A549 (cell line): ENCODE data around the gene CHID1. TPM values are rescaled to one million over a fixed set of nuclear protein-coding genes. Genes with fewer than 3 reads are reported as not detected.

Source experiments
- ATAC-seq, 2 experiments: fragments of 200-7000 bp in 1 of 2; fragments of >200 bp in 1 of 2; cut with Nextera tagmentation in 1 of 2; cut with Tn5 transposase in 1 of 2; 3 replicates each; pipeline versions ENCODE4 v1.8.0 to v1.9.1; 2018 to 2020; ENCODE audit warnings: mild to moderate bottlenecking in 1 of 2, moderate library complexity in 1 of 2
- CTCF ChIA-PET: fragments of 300-600 bp; sonication (Branson Sonifier 250); formaldehyde crosslinking; extraction: SDS; loops from one replicate; lab custom pipeline; 2021; ENCODE audit warnings: antibody characterized with exemption, inconsistent platforms; lab: Yijun Ruan, JAX
- POLR2A ChIA-PET: fragments of 350-600 bp; formaldehyde crosslinking; extraction: SDS; loops from one replicate; lab custom pipeline; 2021; ENCODE audit warnings: antibody characterized with exemption, inconsistent platforms; lab: Yijun Ruan, JAX
- DNase-seq, 2 experiments: peaks; one replicate each; pipeline versions ENCODE4 v3.0.0 to v3.0.0-alpha.2; 2011 to 2016; ENCODE audit warnings: low read depth in 1 of 2, low spot score in 1 of 2
- FAIRE-seq: peaks from 2 replicates; lab custom pipeline; 2011; peaks lifted over from hg19 to GRCh38; lab: Jason Lieb, UNC
- H3K27ac ChIP-seq, 2 experiments: fragments of >200 bp; sonication (Bioruptor Twin); formaldehyde crosslinking; 3 replicates each; pipeline ENCODE4 v1.5.1; 2016 to 2017
- H3K4me1 ChIP-seq: fragments of >200 bp; sonication (Bioruptor Twin); formaldehyde crosslinking; 3 replicates; pipeline ENCODE4 v1.6.1; 2016
- H3K4me2 ChIP-seq: fragments of >200 bp; sonication (Bioruptor Twin); formaldehyde crosslinking; 3 replicates; pipeline ENCODE4 v1.6.1; 2016
- H3K4me3 ChIP-seq: fragments of >200 bp; sonication (Bioruptor Twin); formaldehyde crosslinking; 3 replicates; pipeline ENCODE4 v1.5.1; 2016
- H3K9me3 ChIP-seq: fragments of >200 bp; sonication (Bioruptor Twin); formaldehyde crosslinking; 3 replicates; pipeline ENCODE4 v1.6.1; 2016
- CEBPB ChIP-seq, 2 experiments: fragments of >200 bp in 1 of 2; sonication (Bioruptor Twin) in 1 of 2; formaldehyde crosslinking in 1 of 2; IDR thresholded peaks; 2 replicates each; pipeline ENCODE4 v1.6.1; 2012 to 2016
- FOXS1 ChIP-seq: fragments of 250-450 bp; sonication (Bioruptor Pico); IDR thresholded peaks from 2 replicates; pipeline ENCODE4 v1.5.0; 2020; ENCODE audit warnings: mild to moderate bottlenecking, moderate library complexity
- GATA3 ChIP-seq: IDR thresholded peaks from 2 replicates; pipeline ENCODE4 v1.6.1; 2012; ENCODE audit warnings: borderline replicate concordance
- HEYL ChIP-seq: fragments of 250-450 bp; sonication (Bioruptor Pico); IDR thresholded peaks from 2 replicates; pipeline ENCODE4 v1.8.0; 2021; ENCODE audit warnings: mild to moderate bottlenecking, moderate library complexity
- HOXA7 ChIP-seq: fragments of 250-450 bp; sonication (Bioruptor Pico); IDR thresholded peaks from 2 replicates; pipeline ENCODE4 v1.5.0; 2020; ENCODE audit warnings: mild to moderate bottlenecking, moderate library complexity
- HOXB13 ChIP-seq: fragments of 250-450 bp; sonication (Bioruptor Pico); IDR thresholded peaks from 2 replicates; pipeline ENCODE4 v1.5.0; 2020; ENCODE audit warnings: low read depth, mild to moderate bottlenecking, moderate library complexity
- KDM5A ChIP-seq: fragments of 200-600 bp; sonication (generic); IDR thresholded peaks from 2 replicates; pipeline ENCODE4 v1.6.1; 2016; ENCODE audit warnings: antibody characterized with exemption, mild to moderate bottlenecking
- MYC ChIP-seq: IDR thresholded peaks from 2 replicates; pipeline ENCODE4 v1.6.1; 2012; ENCODE audit warnings: mild to moderate bottlenecking, inconsistent platforms, low read length, improper control_type of control experiment, borderline replicate concordance
- NPAS2 ChIP-seq: fragments of 250-450 bp; sonication (Bioruptor Pico); IDR thresholded peaks from 2 replicates; pipeline ENCODE4 v1.8.0; 2022; ENCODE audit warnings: mild to moderate bottlenecking, moderate library complexity, borderline replicate concordance
- NR3C1 ChIP-seq: fragments of >200 bp; sonication (Bioruptor Twin); formaldehyde crosslinking; IDR thresholded peaks from 3 replicates; pipeline ENCODE4 v1.6.1; 2017
- POLR2A ChIP-seq: IDR thresholded peaks from 2 replicates; pipeline ENCODE4 v1.6.1; 2012; ENCODE audit warnings: mild to moderate bottlenecking, low read length
- RAD21 ChIP-seq, 2 experiments: fragments of >200 bp in 1 of 2; sonication (Bioruptor Twin) in 1 of 2; formaldehyde crosslinking in 1 of 2; IDR thresholded peaks in 1 of 2; conservative IDR thresholded peaks in 1 of 2; 2 replicates in 1 of 2; 3 replicates in 1 of 2; pipeline ENCODE4 v1.6.1; 2012 to 2018; ENCODE audit warnings: inconsistent platforms in 1 of 2
- RCOR1 ChIP-seq: fragments of 150-350 bp; IDR thresholded peaks from 2 replicates; pipeline ENCODE4 v1.6.1; 2014; ENCODE audit warnings: antibody characterized with exemption, low read length, low read depth
- TP53 ChIP-seq: fragments of 250-450 bp; sonication (Bioruptor Pico); IDR thresholded peaks from 2 replicates; pipeline ENCODE4 v1.5.0; 2021; ENCODE audit warnings: mild to moderate bottlenecking, moderate library complexity
- ZNF302 ChIP-seq: fragments of 250-450 bp; sonication (Bioruptor Pico); IDR thresholded peaks from 2 replicates; pipeline ENCODE4 v1.9.0; 2021; ENCODE audit warnings: inconsistent platforms, mild to moderate bottlenecking, moderate library complexity
- WGBS: methylation state at CpG from one replicate; pipeline ENCODE4 v1.1.6; 2017; ENCODE audit errors: missing lambda C conversion rate; 5-methylcytosine and 5-hydroxymethylcytosine counted together
- polyA plus RNA-seq, 4 experiments: library from polyadenylated mRNA; depleted of rRNA in 3 of 4; stranded (reverse); fragments of >200 nt; fragmentation: RNase III in 1 of 4; extraction: RNeasy Plus Mini Kit Qiagen cat#74134 plus additional on column Dnase treatment in 1 of 4; gene quantifications; 2 replicates in 3 of 4; 3 replicates in 1 of 4; pipeline ENCODE4 v1.2.3, GENCODE V29; 2011 to 2017
- TF ChIP-seq, protein P1 (sequence below): fragments of >200 bp; sonication (Bioruptor Twin); formaldehyde crosslinking; IDR thresholded peaks from 3 replicates; pipeline ENCODE4 v1.5.1; 2016
- TF ChIP-seq, protein P2 (sequence below): fragments of 150-350 bp; IDR thresholded peaks from 2 replicates; pipeline ENCODE4 v1.6.1; 2014; ENCODE audit warnings: low read depth, mild to moderate bottlenecking, low read length
- TF ChIP-seq, protein P3 (sequence below): fragments of 200-600 bp; sonication (generic); IDR thresholded peaks from 2 replicates; pipeline ENCODE4 v1.6.1; 2016; ENCODE audit warnings: antibody characterized with exemption, mild to moderate bottlenecking, moderate library complexity
- TF ChIP-seq, protein P4 (sequence below): fragments of >200 bp; sonication (Bioruptor Twin); formaldehyde crosslinking; IDR thresholded peaks from 2 replicates; pipeline ENCODE4 v1.6.1; 2016
- TF ChIP-seq, protein P5 (sequence below): IDR thresholded peaks from 2 replicates; pipeline ENCODE4 v1.6.1; 2012

Gene CHID1
- polyA plus RNA-seq, 2 of the 4 experiments (the other 2 are of a cell fraction): 53.8 to 70.6 TPM

DNA sequence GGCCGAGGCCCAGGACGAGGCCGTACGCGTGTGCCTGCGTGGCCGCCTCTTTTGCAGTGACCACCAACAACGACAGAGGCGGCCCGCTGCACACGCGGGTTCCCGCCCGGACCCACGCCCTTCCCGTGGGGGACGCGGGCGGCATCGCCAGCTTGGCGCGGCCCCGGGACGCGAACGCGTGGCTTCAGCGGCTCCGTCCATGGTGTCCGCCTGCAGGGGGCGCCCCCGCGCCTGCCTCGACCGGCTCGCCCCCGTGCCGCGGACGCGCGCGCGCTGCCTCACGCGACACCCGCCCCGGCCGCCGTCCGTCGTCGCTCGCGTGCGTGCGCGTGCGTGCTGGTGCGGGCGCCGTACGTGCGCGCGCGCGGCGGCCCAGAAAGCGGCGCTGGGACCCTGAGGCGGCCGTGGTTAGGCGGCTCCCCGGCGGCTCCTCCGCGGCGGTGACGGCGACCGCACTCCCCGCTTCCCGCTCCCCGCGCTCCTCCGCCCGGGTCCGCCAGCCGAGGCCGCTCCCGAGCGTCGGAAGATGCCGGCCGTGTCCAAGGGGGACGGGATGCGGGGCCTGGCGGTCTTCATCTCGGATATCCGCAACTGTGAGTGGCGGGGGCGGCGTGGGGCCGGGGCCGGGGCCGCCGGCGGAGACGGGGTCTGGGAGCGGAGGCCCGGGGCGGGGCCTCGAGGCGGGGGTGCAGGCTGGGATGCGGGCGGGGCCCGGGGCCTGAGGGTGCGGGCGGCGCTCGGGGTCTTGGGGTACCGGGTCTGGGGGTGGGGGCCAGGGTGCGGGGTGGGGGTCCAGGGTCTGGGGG lies 15.1 kb upstream of the CHID1 start, which contains the start of gene AP2A2 (continued):
- TF ChIP-seq TP53 (CRISPR knock-in tag) (peak; percentile 73; the same call in 1 of the 2 replicates), ZNF302 (CRISPR knock-in tag) (no peak), CEBPB (IDR thresholded peaks at IDR 0.05) (no peak), HEYL (no peak), RAD21 (conservative IDR thresholded peaks at IDR 0.05 in 1 of 2, IDR thresholded peaks at IDR 0.05 in 1 of 2) (peak in 1 of 2 experiments; percentile 76; a peak in 4 of 5 replicates), POLR2A (peak; percentile 84), FOXS1 (0 out of 2 replicates have a peak, but pooled peaks have one; percentile 34), NR3C1 (no peak)
- TF ChIP-seq, protein P1, sequence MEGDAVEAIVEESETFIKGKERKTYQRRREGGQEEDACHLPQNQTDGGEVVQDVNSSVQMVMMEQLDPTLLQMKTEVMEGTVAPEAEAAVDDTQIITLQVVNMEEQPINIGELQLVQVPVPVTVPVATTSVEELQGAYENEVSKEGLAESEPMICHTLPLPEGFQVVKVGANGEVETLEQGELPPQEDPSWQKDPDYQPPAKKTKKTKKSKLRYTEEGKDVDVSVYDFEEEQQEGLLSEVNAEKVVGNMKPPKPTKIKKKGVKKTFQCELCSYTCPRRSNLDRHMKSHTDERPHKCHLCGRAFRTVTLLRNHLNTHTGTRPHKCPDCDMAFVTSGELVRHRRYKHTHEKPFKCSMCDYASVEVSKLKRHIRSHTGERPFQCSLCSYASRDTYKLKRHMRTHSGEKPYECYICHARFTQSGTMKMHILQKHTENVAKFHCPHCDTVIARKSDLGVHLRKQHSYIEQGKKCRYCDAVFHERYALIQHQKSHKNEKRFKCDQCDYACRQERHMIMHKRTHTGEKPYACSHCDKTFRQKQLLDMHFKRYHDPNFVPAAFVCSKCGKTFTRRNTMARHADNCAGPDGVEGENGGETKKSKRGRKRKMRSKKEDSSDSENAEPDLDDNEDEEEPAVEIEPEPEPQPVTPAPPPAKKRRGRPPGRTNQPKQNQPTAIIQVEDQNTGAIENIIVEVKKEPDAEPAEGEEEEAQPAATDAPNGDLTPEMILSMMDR: peak; percentile 97

DNA sequence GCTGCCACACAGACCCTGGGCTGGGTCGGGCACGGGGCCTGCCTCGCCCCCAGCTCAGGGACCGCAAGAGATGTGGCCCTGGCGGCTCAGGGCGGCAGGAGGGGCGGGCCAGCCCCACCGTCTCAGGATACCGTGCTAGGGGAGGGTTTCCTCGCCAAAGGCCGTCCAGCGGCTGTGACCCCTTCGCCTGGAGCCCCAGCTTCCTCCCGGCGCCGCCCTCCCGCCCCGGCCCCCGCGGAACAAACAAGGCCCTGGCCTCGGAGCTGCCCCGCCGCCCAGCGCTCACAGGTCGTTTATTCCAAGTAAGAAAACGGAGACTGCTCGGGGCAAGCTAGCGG lies 14.5 kb upstream of the CHID1 start:
- peak overlapping the region; percentile 96 for H3K4me3 ChIP-seq
- H3K27ac ChIP-seq: peak overlapping the region; percentile 98 to 99
- no peak for FAIRE-seq

DNA sequence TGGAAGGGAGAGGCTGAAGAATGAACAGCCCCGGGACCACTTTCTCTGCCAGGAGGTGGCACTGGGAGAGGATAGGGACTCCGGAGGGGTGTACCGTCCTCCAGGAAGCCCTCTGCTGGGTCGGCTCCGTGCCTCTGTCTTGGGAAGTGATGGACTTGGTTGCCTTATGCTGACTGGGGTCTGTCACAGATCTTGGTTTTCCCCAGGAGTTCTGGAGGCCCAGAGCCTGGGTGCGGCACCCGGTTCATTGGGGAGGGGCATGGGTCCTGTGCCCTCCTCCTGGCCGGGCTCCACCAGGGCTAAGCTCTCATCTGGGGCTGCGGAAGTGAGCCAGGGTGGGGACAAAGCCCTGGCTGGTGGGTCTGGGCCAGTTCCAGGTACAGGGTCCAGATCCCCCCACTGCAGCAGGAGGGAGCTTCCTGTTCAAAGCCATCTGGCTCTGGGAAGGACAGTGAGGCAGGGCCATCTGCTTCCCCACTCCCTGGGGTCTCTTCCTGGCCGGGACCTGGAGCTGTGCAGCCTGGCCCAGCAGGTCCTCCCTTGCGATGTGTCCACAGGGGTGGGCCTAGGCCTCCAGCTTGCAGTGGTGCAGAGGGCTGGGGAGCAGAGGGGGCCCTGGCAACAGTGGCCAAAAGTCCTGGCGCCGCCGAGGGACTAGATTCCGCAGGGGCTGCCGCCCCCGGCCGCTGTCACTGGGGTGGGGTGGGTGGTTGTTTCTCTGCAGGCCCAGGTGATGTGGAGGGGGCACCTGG lies 14.0 kb upstream of the CHID1 start:
- Histone ChIP-seq H3K4me1 (peaks cover 13% of the 10 kb centered on the region), H3K4me3 (no peak overlapping the region), H3K9me3 (no peaks in the 10 kb centered on the region), H3K4me2 (no peak overlapping the region; the same call in 2 of the 3 replicates), H3K27ac (peak overlapping the region in 1 of 2 experiments; percentile 98; a peak in 4 of 6 replicates)
- POLR2A ChIA-PET: no interaction called here
- ATAC-seq (no peak), FAIRE-seq (no peak), DNase-seq (no peak)
- TF ChIP-seq NPAS2 (CRISPR knock-in tag) (no peak), MYC (no peak), RAD21 (conservative IDR thresholded peaks at IDR 0.05 in 1 of 2, IDR thresholded peaks at IDR 0.05 in 1 of 2) (no peak), HOXA7 (CRISPR knock-in tag) (no peak), FOXS1 (no peak)
- TF ChIP-seq, protein P2, sequence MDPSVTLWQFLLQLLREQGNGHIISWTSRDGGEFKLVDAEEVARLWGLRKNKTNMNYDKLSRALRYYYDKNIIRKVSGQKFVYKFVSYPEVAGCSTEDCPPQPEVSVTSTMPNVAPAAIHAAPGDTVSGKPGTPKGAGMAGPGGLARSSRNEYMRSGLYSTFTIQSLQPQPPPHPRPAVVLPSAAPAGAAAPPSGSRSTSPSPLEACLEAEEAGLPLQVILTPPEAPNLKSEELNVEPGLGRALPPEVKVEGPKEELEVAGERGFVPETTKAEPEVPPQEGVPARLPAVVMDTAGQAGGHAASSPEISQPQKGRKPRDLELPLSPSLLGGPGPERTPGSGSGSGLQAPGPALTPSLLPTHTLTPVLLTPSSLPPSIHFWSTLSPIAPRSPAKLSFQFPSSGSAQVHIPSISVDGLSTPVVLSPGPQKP: no peak
- TF ChIP-seq, protein P3, sequence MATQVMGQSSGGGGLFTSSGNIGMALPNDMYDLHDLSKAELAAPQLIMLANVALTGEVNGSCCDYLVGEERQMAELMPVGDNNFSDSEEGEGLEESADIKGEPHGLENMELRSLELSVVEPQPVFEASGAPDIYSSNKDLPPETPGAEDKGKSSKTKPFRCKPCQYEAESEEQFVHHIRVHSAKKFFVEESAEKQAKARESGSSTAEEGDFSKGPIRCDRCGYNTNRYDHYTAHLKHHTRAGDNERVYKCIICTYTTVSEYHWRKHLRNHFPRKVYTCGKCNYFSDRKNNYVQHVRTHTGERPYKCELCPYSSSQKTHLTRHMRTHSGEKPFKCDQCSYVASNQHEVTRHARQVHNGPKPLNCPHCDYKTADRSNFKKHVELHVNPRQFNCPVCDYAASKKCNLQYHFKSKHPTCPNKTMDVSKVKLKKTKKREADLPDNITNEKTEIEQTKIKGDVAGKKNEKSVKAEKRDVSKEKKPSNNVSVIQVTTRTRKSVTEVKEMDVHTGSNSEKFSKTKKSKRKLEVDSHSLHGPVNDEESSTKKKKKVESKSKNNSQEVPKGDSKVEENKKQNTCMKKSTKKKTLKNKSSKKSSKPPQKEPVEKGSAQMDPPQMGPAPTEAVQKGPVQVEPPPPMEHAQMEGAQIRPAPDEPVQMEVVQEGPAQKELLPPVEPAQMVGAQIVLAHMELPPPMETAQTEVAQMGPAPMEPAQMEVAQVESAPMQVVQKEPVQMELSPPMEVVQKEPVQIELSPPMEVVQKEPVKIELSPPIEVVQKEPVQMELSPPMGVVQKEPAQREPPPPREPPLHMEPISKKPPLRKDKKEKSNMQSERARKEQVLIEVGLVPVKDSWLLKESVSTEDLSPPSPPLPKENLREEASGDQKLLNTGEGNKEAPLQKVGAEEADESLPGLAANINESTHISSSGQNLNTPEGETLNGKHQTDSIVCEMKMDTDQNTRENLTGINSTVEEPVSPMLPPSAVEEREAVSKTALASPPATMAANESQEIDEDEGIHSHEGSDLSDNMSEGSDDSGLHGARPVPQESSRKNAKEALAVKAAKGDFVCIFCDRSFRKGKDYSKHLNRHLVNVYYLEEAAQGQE: no peak
- WGBS: 88% methylated on average over 16 of the region's 18 CpGs
- CTCF ChIA-PET: interaction anchor here (0.6 to 3.2 kb wide), 33 partner anchors 9 to 131 kb away, joined by 3 to 26 read pairs (median 4); partner anchors contain the start of gene CHID1

More for the DNA sequence above, 14.5 kb upstream of the CHID1 start:
- H3K9me3 ChIP-seq: no peaks in the 10 kb centered on the region
- CTCF ChIA-PET: interaction anchor here (0.6 to 3.2 kb wide), 33 partner anchors 8 to 130 kb away, joined by 3 to 26 read pairs (median 4); partner anchors contain the start of gene CHID1
- WGBS: no CpG with 5 or more reads among the region's 28 CpGs
- H3K4me2 ChIP-seq: peak overlapping the region; percentile 71
- POLR2A ChIA-PET: no interaction called here
- peaks cover 13% of the 10 kb centered on the region for H3K4me1 ChIP-seq
- DNase-seq (no peak), ATAC-seq (no peak)
- TF ChIP-seq NPAS2 (CRISPR knock-in tag) (no peak), RCOR1 (no peak), GATA3 (no peak), KDM5A (no peak), HOXB13 (no peak)
- TF ChIP-seq, protein P4, sequence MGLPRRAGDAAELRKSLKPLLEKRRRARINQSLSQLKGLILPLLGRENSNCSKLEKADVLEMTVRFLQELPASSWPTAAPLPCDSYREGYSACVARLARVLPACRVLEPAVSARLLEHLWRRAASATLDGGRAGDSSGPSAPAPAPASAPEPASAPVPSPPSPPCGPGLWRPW: no peak
- TF ChIP-seq, protein P5, sequence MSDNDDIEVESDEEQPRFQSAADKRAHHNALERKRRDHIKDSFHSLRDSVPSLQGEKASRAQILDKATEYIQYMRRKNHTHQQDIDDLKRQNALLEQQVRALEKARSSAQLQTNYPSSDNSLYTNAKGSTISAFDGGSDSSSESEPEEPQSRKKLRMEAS: no peak
